ENCODE measurements around the gene ITPR2. TPM values are rescaled to one million over a fixed set of nuclear protein-coding genes. Genes with fewer than 3 reads are reported as not detected.

ITPR2 gene
- total and polyA plus RNA-seq, 4 donors: 11.7 to 93.3 (median 35.4) TPM

- Histone ChIP-seq H3K9me3 (ENCODE audit: control insufficient read depth in 4 of 4, low read length in 3 of 4) (no peaks in the 10 kb centered on the region), H3K36me3 (ENCODE audit: control insufficient read depth in 4 of 4, insufficient read depth in 3 of 4, low read depth in 1 of 4, low read length in 3 of 4) (peaks cover 0 to 34% (median 25%) of the 10 kb centered on the region in 4 donors), H3K27ac (ENCODE audit: low read depth in 1 of 2, low read length in 2 of 2) (no peak overlapping the region), H3K9ac (ENCODE audit: low read depth in 1 of 2, low read length in 2 of 2) (no peak overlapping the region), H3K4me1 (ENCODE audit: control insufficient read depth in 4 of 4, insufficient read depth in 4 of 4, low read length in 3 of 4) (no peaks in the 10 kb centered on the region), H3K4me3 (ENCODE audit: low read depth in 1 of 3, low read length in 3 of 3) (no peak overlapping the region), H3K27me3 (ENCODE audit: control insufficient read depth in 4 of 4, insufficient read depth in 4 of 4, low read length in 3 of 4) (no peaks in the 10 kb centered on the region)
- no peak for TF ChIP-seq RXRA (IDR thresholded peaks at IDR 0.05)
- TF ChIP-seq CTCF (IDR thresholded peaks at IDR 0.05; ENCODE audit: low read depth, low read length, missing input control): no peak
- no peak for TF ChIP-seq ZBTB33 (IDR thresholded peaks at IDR 0.05)
- TF ChIP-seq FOXA2 (IDR thresholded peaks at IDR 0.05): no peak
- no peak for TF ChIP-seq HNF4G (IDR thresholded peaks at IDR 0.05)
- no peak for TF ChIP-seq TAF1 (conservative IDR thresholded peaks at IDR 0.05)
- TF ChIP-seq ATF3 (IDR thresholded peaks at IDR 0.05): no peak
- TF ChIP-seq SP1 (IDR thresholded peaks at IDR 0.05): no peak
- no peak for TF ChIP-seq EGR1 (IDR thresholded peaks at IDR 0.05; ENCODE audit: low read depth in 2 of 2)
- TF ChIP-seq JUND (IDR thresholded peaks at IDR 0.05): no peak
- no peak for TF ChIP-seq FOXA1 (IDR thresholded peaks at IDR 0.05)
- TF ChIP-seq REST (IDR thresholded peaks at IDR 0.05): no peak
- TF ChIP-seq HNF4A (conservative IDR thresholded peaks at IDR 0.05): no peak
- no peak for DNase-seq (ENCODE audit: low spot score)
- 77% methylated on average over 3 of the region's 3 CpGs for WGBS
Measured at GRCh38 chr12:26455936-26456574, 376.9 kb downstream of the ITPR2 start.

GRCh38 chr12:26453246-26453645, 379.7 kb downstream of the ITPR2 start:
- Histone ChIP-seq H3K27ac (ENCODE audit: low read depth in 1 of 2, low read length in 2 of 2) (no peak overlapping the region), H3K9ac (ENCODE audit: low read depth in 1 of 2, low read length in 2 of 2) (no peak overlapping the region), H3K4me3 (ENCODE audit: low read depth in 1 of 3, low read length in 3 of 3) (no peak overlapping the region), H3K4me1 (ENCODE audit: control insufficient read depth in 4 of 4, insufficient read depth in 4 of 4, low read length in 3 of 4) (no peaks in the 10 kb centered on the region), H3K36me3 (ENCODE audit: control insufficient read depth in 4 of 4, insufficient read depth in 3 of 4, low read depth in 1 of 4, low read length in 3 of 4) (peaks cover 0 to 32% (median 18%) of the 10 kb centered on the region in 4 donors), H3K9me3 (ENCODE audit: control insufficient read depth in 4 of 4, low read length in 3 of 4) (no peaks in the 10 kb centered on the region), H3K27me3 (ENCODE audit: control insufficient read depth in 4 of 4, insufficient read depth in 4 of 4, low read length in 3 of 4) (no peaks in the 10 kb centered on the region)
- WGBS: 97% methylated on average over 3 of the region's 3 CpGs
- no peak for DNase-seq (ENCODE audit: low spot score)
- TF ChIP-seq SP1 (IDR thresholded peaks at IDR 0.05): no peak
- no peak for TF ChIP-seq FOXA1 (IDR thresholded peaks at IDR 0.05)
- TF ChIP-seq HNF4A (conservative IDR thresholded peaks at IDR 0.05): no peak
- no peak for TF ChIP-seq CTCF (IDR thresholded peaks at IDR 0.05; ENCODE audit: low read depth, low read length, missing input control)
- no peak for TF ChIP-seq HNF4G (IDR thresholded peaks at IDR 0.05)
- TF ChIP-seq ATF3 (IDR thresholded peaks at IDR 0.05): no peak
- TF ChIP-seq ZBTB33 (IDR thresholded peaks at IDR 0.05): no peak
- no peak for TF ChIP-seq FOXA2 (IDR thresholded peaks at IDR 0.05)
- no peak for TF ChIP-seq EGR1 (IDR thresholded peaks at IDR 0.05; ENCODE audit: low read depth in 2 of 2)
- TF ChIP-seq YY1 (IDR thresholded peaks at IDR 0.05): no peak
